ENCODE results near the gene PSMB7.

- TF ChIP-seq, protein P1, sequence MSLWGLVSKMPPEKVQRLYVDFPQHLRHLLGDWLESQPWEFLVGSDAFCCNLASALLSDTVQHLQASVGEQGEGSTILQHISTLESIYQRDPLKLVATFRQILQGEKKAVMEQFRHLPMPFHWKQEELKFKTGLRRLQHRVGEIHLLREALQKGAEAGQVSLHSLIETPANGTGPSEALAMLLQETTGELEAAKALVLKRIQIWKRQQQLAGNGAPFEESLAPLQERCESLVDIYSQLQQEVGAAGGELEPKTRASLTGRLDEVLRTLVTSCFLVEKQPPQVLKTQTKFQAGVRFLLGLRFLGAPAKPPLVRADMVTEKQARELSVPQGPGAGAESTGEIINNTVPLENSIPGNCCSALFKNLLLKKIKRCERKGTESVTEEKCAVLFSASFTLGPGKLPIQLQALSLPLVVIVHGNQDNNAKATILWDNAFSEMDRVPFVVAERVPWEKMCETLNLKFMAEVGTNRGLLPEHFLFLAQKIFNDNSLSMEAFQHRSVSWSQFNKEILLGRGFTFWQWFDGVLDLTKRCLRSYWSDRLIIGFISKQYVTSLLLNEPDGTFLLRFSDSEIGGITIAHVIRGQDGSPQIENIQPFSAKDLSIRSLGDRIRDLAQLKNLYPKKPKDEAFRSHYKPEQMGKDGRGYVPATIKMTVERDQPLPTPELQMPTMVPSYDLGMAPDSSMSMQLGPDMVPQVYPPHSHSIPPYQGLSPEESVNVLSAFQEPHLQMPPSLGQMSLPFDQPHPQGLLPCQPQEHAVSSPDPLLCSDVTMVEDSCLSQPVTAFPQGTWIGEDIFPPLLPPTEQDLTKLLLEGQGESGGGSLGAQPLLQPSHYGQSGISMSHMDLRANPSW (CRISPR knock-in tag; conservative IDR thresholded peaks at IDR 0.05; ENCODE audit: low read depth), result no peak
- TF ChIP-seq CTCF (IDR thresholded peaks at IDR 0.05), result no peak
- TF ChIP-seq, protein P2, sequence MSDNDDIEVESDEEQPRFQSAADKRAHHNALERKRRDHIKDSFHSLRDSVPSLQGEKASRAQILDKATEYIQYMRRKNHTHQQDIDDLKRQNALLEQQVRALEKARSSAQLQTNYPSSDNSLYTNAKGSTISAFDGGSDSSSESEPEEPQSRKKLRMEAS (CRISPR knock-in tag; IDR thresholded peaks at IDR 0.05), result no peak
These were observed 21.8 kb upstream of the PSMB7 start for GRCh38 chr9:124437086-124437485.

Measured in WTC11 (cell line).